NCI-H524 treated with DMSO at 0.1 percent for 48 hours (cell line): ENCODE measurements around the gene MLF1.

Experiments used
- DNase-seq: peaks from one replicate; lab custom pipeline; 2025; lab: John Stamatoyannopoulos, UW

MLF1 gene

DNA sequence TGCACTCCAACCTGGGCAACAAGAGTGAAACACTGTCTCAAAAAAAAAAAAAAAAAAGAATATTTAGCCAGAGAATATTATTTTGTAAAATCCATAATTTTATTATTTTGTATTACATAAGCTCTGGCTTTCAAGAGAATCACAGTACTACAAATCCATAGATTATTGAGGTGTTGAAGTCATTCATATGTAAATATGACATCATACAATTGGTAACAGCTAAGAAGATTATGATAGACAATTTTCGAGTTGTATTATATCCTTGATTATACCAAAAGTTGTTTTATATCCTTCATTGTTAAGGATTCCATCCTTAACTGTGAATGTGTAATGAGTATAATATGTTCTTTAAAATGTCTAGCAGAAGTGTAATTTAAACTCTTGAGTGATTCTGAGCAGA lies 3.7 kb downstream of the MLF1 start:
- no peak for DNase-seq

DNA sequence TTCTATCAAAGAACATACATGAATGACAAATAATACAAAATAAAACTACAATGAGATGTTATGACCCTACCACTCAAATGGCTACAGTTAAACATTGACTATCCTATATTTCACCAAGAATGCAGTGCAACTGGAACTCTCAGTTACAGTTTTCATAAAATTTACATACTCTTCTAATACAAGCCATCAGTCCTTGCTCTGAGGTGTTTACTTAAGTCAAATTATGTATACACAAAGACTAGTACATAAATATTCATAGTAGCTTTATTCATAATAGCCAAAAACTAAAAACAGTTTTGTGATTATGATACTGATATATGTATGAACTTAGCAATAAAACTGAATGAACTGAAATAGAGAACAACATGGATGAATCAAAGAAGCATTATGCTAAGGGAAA lies 19.2 kb downstream of the MLF1 start:
- no peak for DNase-seq

DNA sequence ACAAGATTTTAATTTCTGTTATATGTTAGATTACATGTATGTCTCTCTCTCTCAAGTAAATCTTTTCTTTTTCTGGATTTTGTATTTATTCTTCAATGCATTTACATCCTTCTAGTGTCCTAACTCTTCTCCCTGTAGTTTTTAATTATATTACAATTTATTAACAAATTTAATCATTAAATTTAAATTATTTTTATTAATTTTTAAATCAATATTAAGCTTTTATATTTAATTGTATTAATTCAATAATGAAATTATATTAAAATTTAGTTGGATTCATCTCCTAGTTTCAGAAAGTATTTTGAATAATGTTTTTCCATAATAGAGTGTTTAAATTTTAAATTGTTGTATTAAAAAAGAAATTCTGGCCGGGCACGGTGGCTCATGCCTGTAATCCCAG lies 29.8 kb downstream of the MLF1 start:
- DNase-seq, result no peak

DNA sequence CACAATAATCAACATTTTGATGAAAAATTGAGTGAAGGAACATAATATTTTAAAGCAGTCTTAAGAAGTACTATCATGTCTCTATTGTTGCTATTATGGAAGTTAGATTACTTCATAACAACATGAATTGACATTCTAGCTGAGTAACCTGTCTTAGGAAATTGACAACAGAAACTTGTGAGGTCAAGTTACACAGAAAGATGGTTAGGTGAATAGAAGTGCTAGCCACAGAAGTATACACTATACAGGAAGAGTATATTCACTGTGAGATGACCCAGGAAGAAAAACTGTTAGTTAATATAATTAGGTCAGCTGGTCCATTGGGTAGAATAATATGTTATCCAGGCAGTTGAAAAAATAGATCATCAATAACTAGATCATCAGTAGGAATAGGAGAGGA lies 31.2 kb downstream of the MLF1 start:
- DNase-seq, result no peak

DNA sequence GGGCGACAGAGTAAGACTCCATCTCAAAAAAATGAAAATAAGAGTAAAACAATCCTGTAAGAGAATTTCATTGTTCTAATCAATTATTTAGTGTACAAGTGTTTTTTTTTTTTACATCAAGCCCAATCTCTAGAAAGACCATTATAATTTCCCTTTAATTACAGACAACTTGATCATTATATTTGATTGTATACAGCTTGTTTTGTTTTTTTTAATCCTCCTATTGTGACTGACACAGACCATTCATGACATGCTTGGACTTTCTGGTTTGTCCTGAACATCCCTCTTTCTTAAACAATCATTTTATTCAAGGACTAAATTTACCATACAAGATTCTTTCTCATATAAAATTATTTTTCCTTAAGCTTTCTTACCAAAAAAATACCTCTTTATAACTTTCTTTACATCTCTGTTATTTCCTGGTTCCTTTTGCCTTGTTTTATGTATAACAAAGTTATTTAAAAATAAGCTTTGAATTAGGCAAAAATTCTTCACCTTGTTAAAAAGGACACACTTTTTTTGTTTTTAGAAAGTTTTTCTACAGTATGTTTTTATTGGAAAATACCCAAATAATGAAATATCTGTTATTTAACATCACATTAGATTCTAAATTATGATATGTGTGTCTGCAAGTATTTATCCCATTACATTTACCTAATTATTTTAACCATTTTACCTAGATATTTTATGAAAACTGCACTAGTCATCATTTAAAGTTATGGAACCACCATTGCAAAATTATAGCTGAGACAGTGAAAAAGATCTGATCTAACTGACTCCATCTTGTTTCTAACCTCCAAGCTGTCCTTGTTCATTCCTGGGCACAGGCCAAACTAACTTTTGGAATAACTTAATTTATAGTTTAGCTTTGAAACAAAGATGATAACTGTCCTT lies 47.2 kb downstream of the MLF1 start:
- no peak for DNase-seq

DNA sequence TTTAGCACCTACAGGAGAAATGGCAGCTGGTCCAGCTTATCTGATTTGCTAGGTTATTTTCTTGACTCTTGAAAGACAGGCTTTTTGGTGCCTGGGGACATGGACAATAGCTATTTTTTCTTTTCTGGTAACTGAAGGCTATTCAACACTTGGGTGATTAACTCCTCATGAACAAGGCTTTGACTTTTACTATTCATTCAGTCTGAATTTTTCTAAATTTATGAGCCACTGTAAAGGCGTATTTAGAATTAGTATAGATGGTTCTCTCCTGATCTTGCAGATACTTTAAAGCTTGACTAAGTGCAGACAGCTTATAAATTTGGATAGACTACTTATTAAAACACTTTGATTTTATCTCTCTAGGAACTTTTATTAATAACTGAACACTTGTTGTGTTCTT lies 54.9 kb downstream of the MLF1 start:
- DNase-seq, result no peak

DNA sequence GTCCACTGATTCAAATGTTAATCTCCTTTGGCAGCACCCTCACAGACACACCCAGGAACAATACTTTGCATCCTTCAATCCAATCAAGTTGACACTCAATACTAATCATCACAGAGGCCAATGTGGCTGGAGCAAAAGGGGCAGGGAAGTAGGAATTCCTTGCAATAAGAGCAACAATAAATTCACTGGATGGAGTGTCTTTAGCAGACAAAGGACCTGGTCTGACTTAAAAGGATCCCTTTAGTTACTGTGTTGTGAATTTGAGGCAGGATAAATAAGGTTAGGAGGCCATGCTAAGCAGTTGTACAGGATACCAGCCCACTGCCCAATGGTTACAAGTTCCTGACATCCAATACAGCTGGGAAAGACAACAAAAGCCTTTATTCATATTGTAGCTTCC lies 61.0 kb downstream of the MLF1 start:
- DNase-seq, result no peak

DNA sequence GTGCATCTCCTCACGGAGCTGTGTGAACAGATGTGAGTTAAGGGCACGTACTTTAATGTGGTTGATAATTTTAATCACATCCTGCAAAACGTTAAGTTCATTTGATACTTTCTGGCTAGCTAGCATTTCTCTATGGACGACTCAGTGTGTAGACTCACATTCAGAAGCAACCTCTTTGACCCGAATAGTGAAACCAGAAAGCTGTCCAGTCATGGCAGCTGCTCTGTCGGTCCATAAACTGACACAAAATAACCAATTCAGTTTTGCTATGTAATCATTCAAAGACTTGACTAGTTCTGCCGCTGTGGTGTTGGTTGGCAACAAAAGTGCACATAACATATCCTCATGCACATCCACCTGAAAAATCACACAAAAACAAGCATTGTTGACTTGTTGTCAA lies 69.7 kb downstream of the MLF1 start:
- DNase-seq, result no peak

DNA sequence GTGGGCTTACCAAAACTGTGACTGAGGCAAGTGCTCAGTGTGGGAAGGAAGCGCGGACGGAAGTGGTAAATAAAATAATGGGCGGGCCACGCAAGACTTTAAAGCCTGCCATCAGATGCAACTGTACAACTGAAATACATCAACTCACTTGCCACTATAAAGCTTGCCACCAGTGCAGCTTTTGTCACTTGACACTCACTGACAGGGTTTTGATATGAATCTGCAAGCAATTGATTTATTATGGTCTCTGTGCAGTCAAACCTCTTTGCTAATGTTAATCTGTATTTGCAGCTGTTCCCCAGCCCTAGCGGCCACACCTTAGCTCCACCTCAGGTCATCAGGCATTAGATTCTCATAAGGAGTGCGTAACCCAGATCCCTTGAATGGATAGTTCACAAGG lies 71.0 kb downstream of the MLF1 start:
- no peak for DNase-seq

DNA sequence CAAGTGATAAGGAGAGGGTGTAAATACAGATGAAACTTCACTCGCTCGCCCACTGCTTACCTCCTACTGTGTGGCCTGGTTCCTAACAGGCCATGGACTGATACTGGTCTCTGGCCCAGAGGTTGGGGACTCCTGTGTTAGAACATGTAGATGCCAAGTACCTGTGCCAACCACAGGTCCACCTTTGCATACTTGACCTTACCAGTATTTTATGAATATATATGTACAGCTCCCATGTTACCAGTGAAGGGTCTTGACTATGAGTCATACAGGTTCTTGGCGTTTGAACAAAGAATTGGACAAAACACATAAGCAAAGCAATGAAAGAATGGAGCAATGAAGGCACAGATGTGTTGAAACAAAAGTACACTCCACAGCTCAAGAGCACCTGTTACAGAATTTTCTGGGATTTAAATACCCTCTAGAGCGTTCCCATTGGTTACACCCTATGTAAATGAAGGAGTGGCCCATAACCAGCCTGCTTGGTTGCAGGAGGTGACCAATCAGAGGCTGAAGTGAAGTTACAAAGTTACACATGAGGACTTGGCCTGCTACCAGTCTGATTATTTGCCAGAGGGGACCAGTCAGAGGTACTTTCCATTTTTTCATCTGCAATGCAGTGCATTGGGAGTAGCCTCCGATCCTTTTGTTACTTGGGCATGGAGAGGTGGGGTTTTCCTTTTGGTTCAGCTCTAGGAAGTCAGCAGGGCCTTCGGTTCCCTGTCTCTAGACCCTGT lies 71.6 kb downstream of the MLF1 start:
- DNase-seq, result peak; percentile 10

DNA sequence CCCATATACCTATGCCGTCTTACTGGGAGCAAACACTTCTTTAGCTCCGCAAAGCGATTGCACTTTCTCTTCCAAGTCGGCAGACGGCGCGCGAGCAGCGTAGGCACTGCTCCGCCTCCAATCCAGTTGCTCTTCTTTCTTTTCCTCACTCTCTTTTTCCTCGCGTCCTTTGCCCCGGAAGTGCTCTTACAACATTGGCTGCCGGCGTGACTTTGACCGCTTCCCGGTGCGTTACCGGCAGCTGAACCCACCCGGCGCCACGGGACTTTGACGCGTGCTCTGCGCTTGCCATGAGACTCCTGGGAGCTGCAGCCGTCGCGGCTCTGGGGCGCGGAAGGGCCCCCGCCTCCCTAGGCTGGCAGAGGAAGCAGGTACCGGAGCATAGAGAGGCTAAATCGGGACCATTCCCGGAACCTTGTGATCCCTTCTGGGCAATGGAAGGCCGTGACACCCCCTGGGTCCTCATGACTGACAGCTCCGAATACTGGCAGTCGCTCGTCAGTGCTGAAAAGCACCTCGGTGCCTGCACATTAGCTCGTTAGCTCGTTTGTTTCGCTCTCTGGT lies 73.4 kb downstream of the MLF1 start, which contains the start of gene GFM1:
Gene GFM1 (plus strand): TSS at position 183 of the 564 bp plus-strand sequence. CDS start 108 bp downstream, at position 291.
- peak; percentile 95 for DNase-seq

DNA sequence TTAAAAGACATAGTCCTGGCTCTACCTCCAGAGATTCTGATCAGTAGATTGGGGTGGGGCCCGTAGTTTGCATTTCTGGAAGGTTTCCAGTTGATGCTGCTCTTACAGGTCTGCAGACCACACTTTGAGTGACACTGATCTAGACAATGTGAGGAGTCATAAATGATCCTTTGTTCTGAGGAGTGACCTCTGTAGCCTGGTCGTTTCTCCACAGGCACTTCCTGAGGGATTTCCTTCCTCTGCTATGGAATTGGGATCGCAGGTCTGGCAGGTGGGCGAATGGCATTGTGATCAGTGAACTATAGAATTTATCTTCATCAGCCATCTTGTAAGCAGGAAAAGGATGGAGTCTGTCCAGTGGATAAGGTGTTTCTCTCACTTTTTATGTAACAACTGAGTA lies 78.8 kb downstream of the MLF1 start:
- DNase-seq, result no peak

DNA sequence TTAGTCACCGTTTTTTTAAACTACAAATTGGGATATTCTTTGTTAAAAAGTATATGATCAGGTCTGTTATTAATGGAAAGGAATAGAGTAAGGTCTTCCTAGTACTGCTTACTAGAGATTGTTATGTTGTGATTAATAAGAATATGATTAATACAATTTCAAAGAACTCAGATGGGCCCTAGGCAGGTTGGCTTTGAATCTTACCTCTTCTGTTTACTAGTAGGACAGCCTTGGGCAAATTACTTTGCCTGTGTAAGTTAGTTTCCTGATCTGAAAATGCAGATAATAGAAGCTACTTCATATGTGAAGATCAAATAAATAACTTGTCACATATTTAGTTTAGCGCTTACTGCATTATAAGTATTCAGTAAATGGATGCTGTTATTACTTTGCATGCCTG lies 80.2 kb downstream of the MLF1 start:
- no peak for DNase-seq

DNA sequence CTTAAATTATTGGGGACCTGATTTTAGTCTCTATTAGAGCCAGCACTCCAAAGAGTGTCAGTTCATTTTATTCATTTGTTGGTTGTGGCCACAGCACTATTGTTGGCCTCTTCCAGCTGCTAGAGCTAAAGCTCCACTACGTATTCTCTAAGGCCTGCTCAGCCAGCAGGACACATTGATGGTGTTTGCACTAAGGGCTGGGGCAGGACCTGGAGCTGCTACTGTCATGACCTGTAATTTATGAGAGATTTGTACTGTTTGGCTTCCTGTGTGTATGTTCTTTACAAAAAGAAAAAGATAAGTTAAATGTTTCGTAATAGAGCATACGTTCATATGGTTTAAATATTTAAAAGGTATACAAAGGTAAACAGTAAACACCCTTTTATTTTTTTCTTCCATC lies 81.5 kb downstream of the MLF1 start:
- no peak for DNase-seq
